ENCODE measurements around the gene ZFYVE27. TPM values are rescaled to one million over a fixed set of nuclear protein-coding genes. Genes with fewer than 3 reads are reported as not detected.

ZFYVE27 gene
- polyA plus RNA-seq, 3 donors = 21.4 to 22.6 (median 22.6) TPM

- DNase-seq (ENCODE audit: low read depth in 3 of 3, low spot score in 2 of 3) = peak in 1 of 3 donors; percentile 47
Measured at GRCh38 chr10:97714401-97715258, 22.3 kb upstream of the ZFYVE27 start.

- no peak for DNase-seq (ENCODE audit: low read depth in 3 of 3, low spot score in 2 of 3)
Measured at GRCh38 chr10:97715259-97715874, 21.6 kb upstream of the ZFYVE27 start.

- DNase-seq (ENCODE audit: low read depth in 3 of 3, low spot score in 2 of 3) = no peak
Measured at GRCh38 chr10:97717627-97718026, 19.3 kb upstream of the ZFYVE27 start.

DNA sequence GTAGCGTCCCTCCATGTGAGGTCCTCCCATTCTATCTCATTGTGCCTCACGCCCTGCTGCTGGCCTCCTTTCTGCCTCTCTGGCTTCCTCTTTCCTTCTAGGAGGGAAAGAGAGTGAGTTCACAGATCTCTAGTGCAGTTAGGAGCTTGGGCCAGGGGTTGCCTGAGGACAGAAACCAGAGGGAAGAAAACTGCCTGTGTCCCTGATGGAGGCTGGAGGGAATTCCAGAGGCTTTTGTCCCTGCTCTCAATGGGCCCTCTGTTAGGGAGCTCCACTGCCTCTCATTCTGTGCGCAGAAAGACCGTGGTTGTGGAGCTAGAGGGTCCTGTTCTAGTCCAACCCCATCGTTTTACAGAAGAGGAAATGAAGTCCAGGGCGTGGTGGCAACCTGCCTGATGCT lies 18.8 kb upstream of the ZFYVE27 start:
- no peak for DNase-seq (ENCODE audit: low read depth in 3 of 3, low spot score in 2 of 3)

DNA sequence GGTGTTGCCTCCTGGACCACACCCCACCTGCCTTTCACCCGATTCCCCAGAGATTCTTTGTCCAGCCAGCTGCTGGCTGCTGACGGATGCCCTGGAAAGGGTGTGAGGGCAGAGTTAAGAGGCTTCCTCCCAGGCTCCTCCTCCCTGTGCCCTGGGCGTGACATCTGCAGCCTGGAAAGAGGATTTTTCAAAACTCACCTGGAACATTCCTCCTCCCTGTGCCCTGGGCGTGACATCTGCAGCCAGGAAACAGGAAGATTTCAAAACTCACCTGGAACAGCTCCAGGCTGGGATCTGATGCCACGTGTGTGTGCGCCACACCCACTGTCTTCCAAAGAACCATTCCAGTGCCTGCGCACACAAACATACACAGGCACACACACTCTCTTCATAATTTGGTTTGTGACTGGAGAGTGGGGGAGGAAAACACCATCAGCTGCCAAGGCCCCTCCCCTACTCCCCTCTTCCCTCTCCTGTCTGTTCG lies 18.2 kb upstream of the ZFYVE27 start:
- no peak for DNase-seq (ENCODE audit: low read depth in 3 of 3, low spot score in 2 of 3)

DNA sequence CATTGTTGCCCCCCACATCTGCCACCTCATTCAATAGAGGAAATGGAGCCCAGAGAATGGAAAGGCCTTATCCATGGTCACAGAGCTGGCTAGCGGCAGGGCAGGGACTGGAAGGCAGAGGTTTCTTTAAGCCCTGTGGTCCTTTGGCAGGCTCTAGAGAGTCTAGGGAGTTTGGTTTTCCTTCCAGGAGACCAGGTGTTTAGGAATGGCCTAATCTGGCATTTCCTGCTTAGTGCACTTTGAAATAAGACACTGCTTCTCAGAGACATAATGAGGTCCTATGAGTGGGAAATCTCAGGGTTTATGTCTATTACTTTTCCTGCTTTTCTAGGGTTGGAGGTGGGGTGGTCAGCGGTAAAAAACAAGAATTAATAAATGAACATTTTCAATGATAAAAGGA lies 17.3 kb upstream of the ZFYVE27 start:
- no peak for DNase-seq (ENCODE audit: low read depth in 3 of 3, low spot score in 2 of 3)

- DNase-seq (ENCODE audit: low read depth in 3 of 3, low spot score in 2 of 3) = no peak
Measured at GRCh38 chr10:97721871-97722780, 14.8 kb upstream of the ZFYVE27 start.

GRCh38 chr10:97723001-97723400 lies 13.9 kb upstream of the ZFYVE27 start:
- no peak for DNase-seq (ENCODE audit: low read depth in 3 of 3, low spot score in 2 of 3)

DNA sequence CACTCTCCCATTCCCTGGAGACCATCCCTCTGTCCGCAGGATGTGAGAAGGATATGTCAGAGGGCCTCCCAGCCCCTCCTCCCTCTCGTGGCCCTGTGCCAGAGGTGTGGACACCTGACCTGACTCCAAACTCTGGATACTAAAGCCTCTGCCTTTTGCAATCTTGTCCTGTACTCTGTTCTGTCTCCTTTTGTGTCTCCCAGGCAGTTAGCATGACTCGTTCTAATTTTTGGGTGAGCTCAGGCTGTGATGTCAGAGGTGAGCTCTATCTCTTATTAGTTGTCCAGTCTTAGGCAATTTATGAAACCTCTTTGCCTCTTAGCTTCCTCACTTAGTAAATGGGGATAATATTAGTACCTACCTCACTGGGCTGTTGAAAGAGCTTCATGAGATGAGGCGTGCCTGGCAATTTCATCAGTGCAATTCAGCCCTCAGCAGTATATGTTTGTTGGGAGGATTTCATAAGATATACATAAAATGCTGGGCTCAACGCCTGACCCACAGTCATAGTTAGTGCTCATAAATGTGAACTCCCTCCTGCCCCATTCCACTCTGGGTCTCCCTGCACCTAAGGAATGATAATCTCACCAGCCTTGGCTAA lies 12.5 kb upstream of the ZFYVE27 start:
- no peak for DNase-seq (ENCODE audit: low read depth in 3 of 3, low spot score in 2 of 3)

DNA sequence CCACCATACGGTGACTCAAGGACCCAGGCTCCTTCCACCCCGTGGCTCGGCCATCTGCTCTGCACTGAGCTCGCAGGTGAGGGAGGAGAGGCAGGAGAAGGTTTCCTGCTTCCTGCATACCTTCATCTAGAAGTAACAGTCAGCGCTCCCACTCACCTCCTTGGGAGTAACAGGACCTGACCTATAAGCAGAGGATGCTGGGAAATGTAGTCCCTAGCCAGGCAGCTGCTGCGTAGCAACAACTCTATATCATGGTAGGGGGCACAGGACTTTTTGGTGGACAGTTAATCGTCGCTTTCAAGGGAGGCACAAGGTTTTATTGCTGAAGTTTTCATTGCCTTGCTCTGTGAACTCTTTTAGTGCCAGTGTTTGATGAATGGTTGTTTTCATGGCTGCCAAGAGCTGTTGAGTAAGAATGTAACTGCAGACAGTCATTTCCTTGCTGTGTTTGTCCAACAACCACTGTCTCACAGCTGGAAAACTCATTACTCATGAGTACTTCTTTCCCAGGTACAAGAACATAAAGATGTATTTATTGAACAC lies 10.2 kb upstream of the ZFYVE27 start:
- DNase-seq (ENCODE audit: low read depth in 3 of 3, low spot score in 2 of 3) = peak in 1 of 3 donors; percentile 68

DNA sequence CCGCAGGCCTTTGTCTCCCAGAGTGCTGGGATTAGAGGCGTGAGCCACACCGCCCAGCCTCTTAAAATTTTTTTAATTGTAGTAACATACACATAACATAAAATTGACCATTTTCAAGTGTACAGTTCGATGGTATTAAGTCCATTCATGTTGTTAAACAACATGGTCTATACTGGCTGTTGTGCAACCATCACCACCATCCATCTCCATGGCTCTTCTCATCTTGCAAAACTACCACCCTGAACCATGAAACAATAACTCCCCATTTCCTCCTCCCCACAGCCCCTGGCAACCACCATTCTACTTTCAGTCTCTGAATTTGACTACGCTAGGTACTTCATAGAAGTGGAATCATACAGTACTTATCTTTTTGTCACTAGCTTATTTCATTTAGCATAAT lies 7.9 kb upstream of the ZFYVE27 start:
- no peak for DNase-seq (ENCODE audit: low read depth in 3 of 3, low spot score in 2 of 3)

DNA sequence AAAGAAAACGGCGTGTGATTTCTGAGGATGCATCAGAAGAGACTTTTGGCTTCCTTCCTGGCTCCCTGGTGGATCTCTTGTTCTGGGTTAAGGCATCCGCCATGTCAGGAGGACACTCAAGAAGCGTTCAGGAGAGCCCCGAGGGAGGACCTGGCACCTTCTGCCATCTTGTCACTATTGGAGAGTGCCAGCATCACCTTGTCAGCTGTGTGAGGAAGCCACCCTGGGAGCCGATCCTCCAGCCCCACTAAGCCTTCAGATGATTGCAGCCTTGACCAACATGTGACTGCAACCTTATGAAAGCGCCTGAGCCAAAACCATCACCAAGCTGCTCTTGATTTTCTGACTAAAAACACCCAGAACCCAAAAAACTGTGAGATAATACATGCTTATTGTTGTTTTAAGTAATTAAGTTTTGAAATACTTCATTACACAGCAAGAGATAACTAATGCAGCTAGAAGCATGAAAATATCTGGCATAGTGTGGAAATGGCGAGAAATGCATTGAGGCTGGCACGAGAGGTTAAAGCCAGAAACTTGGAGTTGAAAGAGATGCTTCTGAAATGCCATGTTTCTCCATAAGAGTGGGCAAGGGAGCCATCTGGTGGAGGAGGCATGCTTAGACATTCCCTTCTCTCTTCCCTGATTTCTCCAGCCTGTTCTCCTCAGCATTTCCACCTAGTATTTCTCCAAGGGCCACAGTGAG lies 5.4 kb upstream of the ZFYVE27 start:
- peak in 1 of 3 donors; percentile 62 for DNase-seq (ENCODE audit: low read depth in 3 of 3, low spot score in 2 of 3)

GRCh38 chr10:97732052-97732359 lies 4.9 kb upstream of the ZFYVE27 start:
- DNase-seq (ENCODE audit: low read depth in 3 of 3, low spot score in 2 of 3) = no peak

DNA sequence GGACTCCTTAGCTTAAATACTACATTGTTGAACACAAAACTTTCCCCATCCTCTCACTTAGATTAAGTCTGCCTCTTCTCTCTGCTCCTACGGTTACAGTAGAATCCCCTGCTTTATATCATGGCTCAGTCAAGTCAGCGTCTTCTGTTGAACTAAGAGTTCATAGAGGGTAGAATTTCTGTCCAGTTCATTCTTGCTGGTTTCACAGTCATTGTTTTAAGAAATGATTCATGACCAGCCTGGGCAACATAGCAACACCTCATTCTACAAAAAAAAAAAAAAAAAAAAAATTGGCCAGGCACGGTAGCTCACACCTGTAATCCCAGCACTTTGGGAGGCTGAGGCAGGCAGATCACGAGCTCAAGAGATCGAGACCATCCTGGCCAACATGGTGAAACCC lies 3.7 kb upstream of the ZFYVE27 start:
- no peak for DNase-seq (ENCODE audit: low read depth in 3 of 3, low spot score in 2 of 3)

- no peak for DNase-seq (ENCODE audit: low read depth in 3 of 3, low spot score in 2 of 3)
Measured at GRCh38 chr10:97734021-97734420, 2.9 kb upstream of the ZFYVE27 start.

GRCh38 chr10:97736403-97736901 lies 476 bp upstream of the ZFYVE27 start:
- no peak for DNase-seq (ENCODE audit: low read depth in 3 of 3, low spot score in 2 of 3)

DNA sequence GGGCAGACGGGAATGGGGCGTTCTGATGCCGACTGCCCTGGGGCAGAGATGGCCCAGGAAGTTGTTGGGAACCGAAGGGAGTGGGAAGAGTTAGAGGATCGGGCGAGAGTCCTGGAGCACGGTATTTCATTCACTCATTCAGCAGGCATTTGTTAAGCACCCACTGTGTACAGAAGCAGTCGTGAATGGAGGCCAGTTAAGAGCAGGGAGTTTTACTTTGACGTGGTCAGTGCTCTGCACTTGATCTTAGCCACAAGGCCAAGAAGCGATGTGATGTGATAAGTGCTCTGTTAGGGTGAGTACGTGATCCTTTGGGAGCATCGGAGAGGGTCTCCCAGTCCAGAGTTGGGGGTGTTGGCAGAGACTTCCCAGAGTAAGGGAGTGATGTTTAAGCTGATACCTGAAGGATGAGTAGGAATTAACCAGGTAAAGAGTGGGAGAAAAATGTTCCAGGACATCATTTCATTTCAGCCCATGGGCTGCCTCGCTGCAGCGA lies 890 bp downstream of the ZFYVE27 start:
- DNase-seq (ENCODE audit: low read depth in 3 of 3, low spot score in 2 of 3) = no peak

GRCh38 chr10:97738616-97739015 lies 1.7 kb downstream of the ZFYVE27 start:
- no peak for DNase-seq (ENCODE audit: low read depth in 3 of 3, low spot score in 2 of 3)

GRCh38 chr10:97740613-97741012 lies 3.7 kb downstream of the ZFYVE27 start:
- no peak for DNase-seq (ENCODE audit: low read depth in 3 of 3, low spot score in 2 of 3)

Data from right renal cortex interstitium (tissue), 3 donors.